Endothelial cell (in vitro differentiated cells): ENCODE data around the gene UGT1A5. TPM values are rescaled to one million over a fixed set of nuclear protein-coding genes. Genes with fewer than 3 reads are reported as not detected.

Source experiments
- DNase-seq: peaks from one replicate; pipeline ENCODE4 v3.0.0; 2021; ENCODE audit warnings: low spot score
- H3K27ac Mint-ChIP-seq: one replicate; pipeline ENCODE4 v1.8.0; 2021; ENCODE audit warnings: mixed read lengths, inconsistent platforms; ENCODE audit not compliant: unreplicated experiment
- H3K27me3 Mint-ChIP-seq: one replicate; pipeline ENCODE4 v1.8.0; 2021; ENCODE audit warnings: mild to moderate bottlenecking, moderate library complexity, mixed read lengths, inconsistent platforms; ENCODE audit not compliant: unreplicated experiment
- H3K36me3 Mint-ChIP-seq: one replicate; pipeline ENCODE4 v1.8.0; 2021; ENCODE audit warnings: mild to moderate bottlenecking, low read depth, mixed read lengths, inconsistent platforms; ENCODE audit not compliant: unreplicated experiment
- H3K4me1 Mint-ChIP-seq: one replicate; pipeline ENCODE4 v1.8.0; 2021; ENCODE audit warnings: mild to moderate bottlenecking, mixed read lengths, inconsistent platforms; ENCODE audit not compliant: unreplicated experiment
- H3K4me3 Mint-ChIP-seq: one replicate; pipeline ENCODE4 v1.8.0; 2021; ENCODE audit warnings: mild to moderate bottlenecking, mixed read lengths, inconsistent platforms; ENCODE audit not compliant: unreplicated experiment
- H3K9me3 Mint-ChIP-seq: one replicate; pipeline ENCODE4 v1.8.0; 2021; ENCODE audit warnings: mixed read lengths, inconsistent platforms; ENCODE audit not compliant: unreplicated experiment
- total RNA-seq: library from RNA; stranded (reverse); fragmentation: NEBNext Ultra II Directional; extraction: Animal tissue kit (Norgen Biotek cat#: 25700); gene quantifications from one replicate; pipeline ENCODE4 v1.2.1, GENCODE V29; 2021; ENCODE audit not compliant: unreplicated experiment
- TF ChIP-seq, protein P1 (sequence below): fragments of 200-600 bp; sonication (generic); IDR thresholded peaks from one replicate; pipeline ENCODE4 v1.5.0; 2021; ENCODE audit warnings: antibody characterized with exemption; ENCODE audit not compliant: unreplicated experiment

Gene UGT1A5
- total RNA-seq, 1 donor from 2014 or later = not detected

- Mint-ChIP-seq H3K9me3 (no peaks in the 10 kb centered on the region), H3K27me3 (peaks cover 4% of the 10 kb centered on the region), H3K4me3 (no peak overlapping the region), H3K27ac (no peak overlapping the region), H3K36me3 (no peaks in the 10 kb centered on the region), H3K4me1 (peaks cover 3% of the 10 kb centered on the region)
- no peak for DNase-seq
- TF ChIP-seq, protein P1, sequence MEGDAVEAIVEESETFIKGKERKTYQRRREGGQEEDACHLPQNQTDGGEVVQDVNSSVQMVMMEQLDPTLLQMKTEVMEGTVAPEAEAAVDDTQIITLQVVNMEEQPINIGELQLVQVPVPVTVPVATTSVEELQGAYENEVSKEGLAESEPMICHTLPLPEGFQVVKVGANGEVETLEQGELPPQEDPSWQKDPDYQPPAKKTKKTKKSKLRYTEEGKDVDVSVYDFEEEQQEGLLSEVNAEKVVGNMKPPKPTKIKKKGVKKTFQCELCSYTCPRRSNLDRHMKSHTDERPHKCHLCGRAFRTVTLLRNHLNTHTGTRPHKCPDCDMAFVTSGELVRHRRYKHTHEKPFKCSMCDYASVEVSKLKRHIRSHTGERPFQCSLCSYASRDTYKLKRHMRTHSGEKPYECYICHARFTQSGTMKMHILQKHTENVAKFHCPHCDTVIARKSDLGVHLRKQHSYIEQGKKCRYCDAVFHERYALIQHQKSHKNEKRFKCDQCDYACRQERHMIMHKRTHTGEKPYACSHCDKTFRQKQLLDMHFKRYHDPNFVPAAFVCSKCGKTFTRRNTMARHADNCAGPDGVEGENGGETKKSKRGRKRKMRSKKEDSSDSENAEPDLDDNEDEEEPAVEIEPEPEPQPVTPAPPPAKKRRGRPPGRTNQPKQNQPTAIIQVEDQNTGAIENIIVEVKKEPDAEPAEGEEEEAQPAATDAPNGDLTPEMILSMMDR = no peak
Measured at GRCh38 chr2:233821709-233822100, 109.0 kb downstream of the UGT1A5 start.

GRCh38 chr2:233822101-233822771 is 109.5 kb downstream of the UGT1A5 start:
- Mint-ChIP-seq H3K9me3 (no peaks in the 10 kb centered on the region), H3K27me3 (peaks cover 4% of the 10 kb centered on the region), H3K4me1 (peaks cover under 1% of the 10 kb centered on the region), H3K27ac (no peak overlapping the region), H3K4me3 (no peak overlapping the region), H3K36me3 (no peaks in the 10 kb centered on the region)
- TF ChIP-seq, protein P1 = no peak
- DNase-seq = no peak

Other genes with a start within 250 kb of the UGT1A5 start
- 23.6 TPM for gene USP40, start 146.1 kb upstream of the UGT1A5 start, total RNA-seq
- not detected for gene UGT1A8, start 95.3 kb upstream of the UGT1A5 start, total RNA-seq
- gene UGT1A10, start 76.5 kb upstream of the UGT1A5 start, total RNA-seq = not detected
- gene UGT1A9, start 41.0 kb upstream of the UGT1A5 start, total RNA-seq = not detected
- gene UGT1A7, start 31.0 kb upstream of the UGT1A5 start, total RNA-seq = not detected
- gene UGT1A6, start 20.0 kb upstream of the UGT1A5 start, total RNA-seq = not detected
- not detected for gene UGT1A4, start 5.8 kb downstream of the UGT1A5 start, total RNA-seq
- gene UGT1A3, start 16.1 kb downstream of the UGT1A5 start, total RNA-seq = not detected
- gene UGT1A1, start 47.4 kb downstream of the UGT1A5 start, total RNA-seq = not detected
- gene MROH2A, start 65.4 kb downstream of the UGT1A5 start, total RNA-seq = 0.31 TPM
- gene HJURP, start 141.6 kb downstream of the UGT1A5 start, total RNA-seq = 11.4 TPM
- not detected for gene TRPM8, start 204.5 kb downstream of the UGT1A5 start, total RNA-seq